GM12878 (cell line): Measurements from ENCODE around the gene MFSD8. TPM values are rescaled to one million over a fixed set of nuclear protein-coding genes. Genes with fewer than 3 reads are reported as not detected.

Experiments used
- EP300 ChIP-seq, 2 experiments: fragments of 150-350 bp in 1 of 2; IDR thresholded peaks; 2 replicates each; pipeline ENCODE4 v1.6.1; 2011 to 2012; ENCODE audit warnings: low read depth in 2 of 2, low read length in 2 of 2, borderline replicate concordance in 1 of 2, improper control_type of control experiment in 1 of 2, inconsistent platforms in 1 of 2; ENCODE audit not compliant: control insufficient read depth in 1 of 2
- IKZF1 ChIP-seq: fragments of 450-650 bp; conservative IDR thresholded peaks from 2 replicates; pipeline ENCODE4 v1.6.1; 2017; ENCODE audit warnings: antibody characterized with exemption, mild to moderate bottlenecking
- KAT2A ChIP-seq: conservative IDR thresholded peaks from 2 replicates; pipeline ENCODE4 v1.6.1; 2011; ENCODE audit warnings: low read depth, low read length; ENCODE audit not compliant: control insufficient read depth
- POLR2AphosphoS2 ChIP-seq: IDR thresholded peaks from 2 replicates; pipeline ENCODE4 v1.6.1; 2011; ENCODE audit warnings: low read depth, mild to moderate bottlenecking, low read length, improper control_type of control experiment, moderate library complexity
- STAT3 ChIP-seq: IDR thresholded peaks from 2 replicates; pipeline ENCODE4 v1.6.1; 2011; ENCODE audit warnings: low read depth, low read length, improper control_type of control experiment
- USF2 ChIP-seq: IDR thresholded peaks from 2 replicates; pipeline ENCODE4 v1.6.1; 2011; ENCODE audit warnings: low read depth, low read length, improper control_type of control experiment, borderline replicate concordance
- polyA plus RNA-seq, 11 experiments: library from polyadenylated mRNA; depleted of rRNA in 4 of 11; unstranded in 6 of 11; stranded (reverse) in 5 of 11; fragments of >200 nt; fragmentation: Nextera tagmentation in 4 of 11; fragmentation: Illumina TruSeq in 1 of 11; extraction: Ambion mirVana in 4 of 11; extraction: Trizol in 1 of 11; gene quantifications; 1 replicate in 1 of 11; 2 replicates in 10 of 11; pipeline versions ENCODE4 v1.2.1 to v1.2.3, GENCODE V29; 2011 to 2016; ENCODE audit warnings: inconsistent platforms in 2 of 11, missing spikeins in 2 of 11, low read depth in 1 of 11
- total RNA-seq, 4 experiments: library from RNA; depleted of rRNA in 3 of 4; stranded (reverse); fragments of >200 nt in 3 of 4; fragmentation: Illumina TruSeq in 1 of 4; extraction: Trizol in 1 of 4; gene quantifications; 2 replicates each; pipeline versions ENCODE4 v1.2.1 to v1.2.3, GENCODE V29; 2013 to 2021
- TF ChIP-seq, protein P1 (sequence below): fragments of 450-650 bp; IDR thresholded peaks from 2 replicates; pipeline ENCODE4 v1.6.1; 2016; ENCODE audit warnings: mild to moderate bottlenecking
- TF ChIP-seq, protein P2 (sequence below): fragments of 450-650 bp; conservative IDR thresholded peaks from 2 replicates; pipeline ENCODE4 v1.6.1; 2017; ENCODE audit warnings: mild to moderate bottlenecking, moderate library complexity

The MFSD8 gene
- total and polyA plus RNA-seq, 10 of the 15 experiments (the other 5 are each of a cell fraction or from before 2014, with no cell fraction given), result 12.7 to 29.9 (median 18.4) TPM

GRCh38 chr4:127965062-127965802 is at the start of gene MFSD8, which contains the start of gene ABHD18 (continued):
- TF ChIP-seq, protein P1, sequence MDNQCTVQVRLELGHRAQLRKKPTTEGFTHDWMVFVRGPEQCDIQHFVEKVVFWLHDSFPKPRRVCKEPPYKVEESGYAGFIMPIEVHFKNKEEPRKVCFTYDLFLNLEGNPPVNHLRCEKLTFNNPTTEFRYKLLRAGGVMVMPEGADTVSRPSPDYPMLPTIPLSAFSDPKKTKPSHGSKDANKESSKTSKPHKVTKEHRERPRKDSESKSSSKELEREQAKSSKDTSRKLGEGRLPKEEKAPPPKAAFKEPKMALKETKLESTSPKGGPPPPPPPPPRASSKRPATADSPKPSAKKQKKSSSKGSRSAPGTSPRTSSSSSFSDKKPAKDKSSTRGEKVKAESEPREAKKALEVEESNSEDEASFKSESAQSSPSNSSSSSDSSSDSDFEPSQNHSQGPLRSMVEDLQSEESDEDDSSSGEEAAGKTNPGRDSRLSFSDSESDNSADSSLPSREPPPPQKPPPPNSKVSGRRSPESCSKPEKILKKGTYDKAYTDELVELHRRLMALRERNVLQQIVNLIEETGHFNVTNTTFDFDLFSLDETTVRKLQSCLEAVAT, result no peak; the same call in 1 of the 2 replicates
- no peak for TF ChIP-seq KAT2A
- 0 out of 4 replicates have a peak, but pooled peaks of 1 of the 2 experiments have one; percentile 9 for TF ChIP-seq EP300 (IDR thresholded peaks at IDR 0.05; ENCODE audit: borderline replicate concordance in 1 of 2, control insufficient read depth in 1 of 2, low read depth in 2 of 2, low read length in 2 of 2)
- TF ChIP-seq, protein P2, sequence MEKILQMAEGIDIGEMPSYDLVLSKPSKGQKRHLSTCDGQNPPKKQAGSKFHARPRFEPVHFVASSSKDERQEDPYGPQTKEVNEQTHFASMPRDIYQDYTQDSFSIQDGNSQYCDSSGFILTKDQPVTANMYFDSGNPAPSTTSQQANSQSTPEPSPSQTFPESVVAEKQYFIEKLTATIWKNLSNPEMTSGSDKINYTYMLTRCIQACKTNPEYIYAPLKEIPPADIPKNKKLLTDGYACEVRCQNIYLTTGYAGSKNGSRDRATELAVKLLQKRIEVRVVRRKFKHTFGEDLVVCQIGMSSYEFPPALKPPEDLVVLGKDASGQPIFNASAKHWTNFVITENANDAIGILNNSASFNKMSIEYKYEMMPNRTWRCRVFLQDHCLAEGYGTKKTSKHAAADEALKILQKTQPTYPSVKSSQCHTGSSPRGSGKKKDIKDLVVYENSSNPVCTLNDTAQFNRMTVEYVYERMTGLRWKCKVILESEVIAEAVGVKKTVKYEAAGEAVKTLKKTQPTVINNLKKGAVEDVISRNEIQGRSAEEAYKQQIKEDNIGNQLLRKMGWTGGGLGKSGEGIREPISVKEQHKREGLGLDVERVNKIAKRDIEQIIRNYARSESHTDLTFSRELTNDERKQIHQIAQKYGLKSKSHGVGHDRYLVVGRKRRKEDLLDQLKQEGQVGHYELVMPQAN, result peak; percentile 78
- TF ChIP-seq IKZF1, result peak; percentile 84
- TF ChIP-seq STAT3, result no peak
- peak; percentile 13; the same call in 1 of the 2 replicates for TF ChIP-seq POLR2AphosphoS2
- peak; percentile 30; the same call in 1 of the 2 replicates for TF ChIP-seq USF2
- TF ChIP-seq, all 136 proteins: peak for 61
